WTC11 (cell line): ENCODE data around the gene CLIP2. TPM values are rescaled to one million over a fixed set of nuclear protein-coding genes. Genes with fewer than 3 reads are reported as not detected.

Experiments
- ATAC-seq: fragments of 200-7000 bp; cut with Tn5 transposase; 2 replicates; pipeline ENCODE4 v1.10.0; 2021; ENCODE audit warnings: mild to moderate bottlenecking, moderate library complexity
- CTCF ChIA-PET: fragments of 300-600 bp; sonication (Branson Sonifier 250); formaldehyde crosslinking; loops from one replicate; lab custom pipeline; 2021; ENCODE audit warnings: antibody characterized with exemption; lab: Charles Lee
- POLR2A ChIA-PET: fragments of 350-600 bp; sonication (Branson Sonifier 250); formaldehyde crosslinking; loops from one replicate; lab custom pipeline; 2021; ENCODE audit warnings: antibody characterized with exemption; lab: Charles Lee
- DNase-seq: peaks from one replicate; pipeline ENCODE4 v3.0.0; 2021; ENCODE audit warnings: low spot score
- H3K27ac Mint-ChIP-seq: 2 replicates; pipeline ENCODE4 v1.8.0; 2021; ENCODE audit warnings: mixed read lengths
- H3K27me3 Mint-ChIP-seq: 2 replicates; pipeline ENCODE4 v1.8.0; 2021; ENCODE audit warnings: low read depth, mild to moderate bottlenecking, moderate library complexity, mixed read lengths
- H3K36me3 Mint-ChIP-seq: 2 replicates; pipeline ENCODE4 v1.8.0; 2021; ENCODE audit warnings: mixed read lengths
- H3K4me1 Mint-ChIP-seq: 2 replicates; pipeline ENCODE4 v1.8.0; 2022; ENCODE audit warnings: mixed read lengths
- H3K4me3 Mint-ChIP-seq: 2 replicates; pipeline ENCODE4 v1.8.0; 2021; ENCODE audit warnings: mild to moderate bottlenecking, moderate library complexity, mixed read lengths
- H3K9me3 Mint-ChIP-seq: 2 replicates; pipeline ENCODE4 v1.8.0; 2021; ENCODE audit warnings: mixed read lengths
- AR ChIP-seq: fragments of 250-450 bp; sonication (Bioruptor Pico); IDR thresholded peaks from 2 replicates; pipeline ENCODE4 v1.9.0; 2021; ENCODE audit warnings: mild to moderate bottlenecking
- ARID4B ChIP-seq: sonication (generic); formaldehyde crosslinking; IDR thresholded peaks from 2 replicates; pipeline ENCODE4 v1.8.0; 2023; ENCODE audit warnings: missing genetic modification reagents, mild to moderate bottlenecking, borderline replicate concordance
- ATF2 ChIP-seq: sonication (generic); formaldehyde crosslinking; IDR thresholded peaks from 2 replicates; pipeline ENCODE4 v1.8.1; 2022; ENCODE audit warnings: low read depth, missing genetic modification reagents, borderline replicate concordance
- ATF6 ChIP-seq: sonication (generic); formaldehyde crosslinking; IDR thresholded peaks from 2 replicates; pipeline ENCODE4 v1.8.1; 2023; ENCODE audit warnings: mild to moderate bottlenecking, missing genetic modification reagents
- CBFB ChIP-seq: sonication (generic); formaldehyde crosslinking; IDR thresholded peaks from 2 replicates; pipeline ENCODE4 v1.8.1; 2022; ENCODE audit warnings: mild to moderate bottlenecking, low read depth, missing genetic modification reagents
- ELF4 ChIP-seq: sonication (generic); formaldehyde crosslinking; IDR thresholded peaks from 2 replicates; pipeline ENCODE4 v1.8.1; 2022; ENCODE audit warnings: low read depth, mild to moderate bottlenecking, moderate library complexity, missing genetic modification reagents
- ESRRA ChIP-seq: sonication (generic); formaldehyde crosslinking; IDR thresholded peaks from 2 replicates; pipeline ENCODE4 v1.8.1; 2022; ENCODE audit warnings: mild to moderate bottlenecking, missing genetic modification reagents, borderline replicate concordance
- FOXP1 ChIP-seq: sonication (generic); formaldehyde crosslinking; IDR thresholded peaks from 2 replicates; pipeline ENCODE4 v1.8.0; 2022; ENCODE audit warnings: missing genetic modification reagents, mild to moderate bottlenecking, moderate library complexity, borderline replicate concordance
- GTF2I ChIP-seq: fragments of 250-450 bp; sonication (Bioruptor Pico); conservative IDR thresholded peaks from 2 replicates; pipeline ENCODE4 v1.4.0; 2021; ENCODE audit warnings: mild to moderate bottlenecking
- IRF2 ChIP-seq: sonication (generic); formaldehyde crosslinking; IDR thresholded peaks from 2 replicates; pipeline ENCODE4 v1.8.0; 2022; ENCODE audit warnings: low read depth, missing genetic modification reagents, borderline replicate concordance
- JUN ChIP-seq: sonication (generic); formaldehyde crosslinking; IDR thresholded peaks from 2 replicates; pipeline ENCODE4 v1.8.0; 2023; ENCODE audit warnings: mild to moderate bottlenecking, missing genetic modification reagents
- NR1H2 ChIP-seq: sonication (generic); formaldehyde crosslinking; IDR thresholded peaks from 2 replicates; pipeline ENCODE4 v1.9.0; 2021; ENCODE audit warnings: mild to moderate bottlenecking, moderate library complexity, missing genetic modification reagents
- PREB ChIP-seq: sonication (generic); formaldehyde crosslinking; IDR thresholded peaks from 2 replicates; pipeline ENCODE4 v1.8.1; 2022; ENCODE audit warnings: mild to moderate bottlenecking, missing genetic modification reagents, moderate library complexity, borderline replicate concordance
- RORB ChIP-seq: fragments of 250-450 bp; sonication (Bioruptor Pico); IDR thresholded peaks from 2 replicates; pipeline ENCODE4 v1.9.0; 2021; ENCODE audit warnings: mild to moderate bottlenecking
- SOX15 ChIP-seq: fragments of 250-450 bp; sonication (Bioruptor Pico); IDR thresholded peaks from 2 replicates; pipeline ENCODE4 v1.9.0; 2021; ENCODE audit warnings: mild to moderate bottlenecking
- TP53 ChIP-seq: sonication (generic); formaldehyde crosslinking; IDR thresholded peaks from 2 replicates; pipeline ENCODE4 v1.8.1; 2023; ENCODE audit warnings: mild to moderate bottlenecking, missing genetic modification reagents
- USF1 ChIP-seq: sonication (generic); formaldehyde crosslinking; IDR thresholded peaks from 2 replicates; pipeline ENCODE4 v1.8.0; 2022; ENCODE audit warnings: mild to moderate bottlenecking, missing genetic modification reagents
- ZNF317 ChIP-seq: sonication (generic); formaldehyde crosslinking; IDR thresholded peaks from 2 replicates; pipeline ENCODE4 v1.8.1; 2023; ENCODE audit warnings: low read depth, mild to moderate bottlenecking, moderate library complexity, missing genetic modification reagents, borderline replicate concordance
- ZNF423 ChIP-seq: fragments of 250-450 bp; sonication (Bioruptor Pico); IDR thresholded peaks from 2 replicates; pipeline ENCODE4 v2.1.2; 2022; ENCODE audit warnings: mild to moderate bottlenecking, moderate library complexity
- total RNA-seq: library from RNA; stranded (reverse); gene quantifications from 3 replicates; pipeline ENCODE4 v1.2.3, GENCODE V29; 2021

Gene CLIP2
- total RNA-seq, 1 experiment from 2014 or later = 48.1 TPM

- H3K27ac Mint-ChIP-seq = no peak overlapping the region
- CTCF ChIA-PET = interaction anchor here (4.9 kb wide), 1 partner anchor 189 kb away, joined by 31 read pairs; no protein-coding TSS in a partner anchor
- no peak overlapping the region for H3K4me3 Mint-ChIP-seq
- TF ChIP-seq ESRRA (CRISPR knock-in tag) (no peak), GTF2I (0 out of 2 replicates have a peak, but pooled peaks have one; percentile 46)
- TF ChIP-seq, all 79 proteins: peak for 1
- Mint-ChIP-seq H3K27me3 (no peaks in the 10 kb centered on the region), H3K36me3 (peaks cover 17% of the 10 kb centered on the region), H3K9me3 (peaks cover 4% of the 10 kb centered on the region; the same call in 1 of the 2 replicates), H3K4me1 (peaks cover 11% of the 10 kb centered on the region)
- ATAC-seq (no peak), DNase-seq (no peak)
- POLR2A ChIA-PET = no interaction called here
Measured at GRCh38 chr7:74395745-74396311, 106.6 kb downstream of the CLIP2 start.

GRCh38 chr7:74396993-74397392 is 107.8 kb downstream of the CLIP2 start:
- ATAC-seq (no peak), DNase-seq (no peak)
- ChIA-PET POLR2A (no interaction called here), CTCF (interaction anchor here (0.9 kb wide), 1 partner anchor 190 kb away, joined by 5 read pairs; no protein-coding TSS in a partner anchor)
- peaks cover 11% of the 10 kb centered on the region for H3K4me1 Mint-ChIP-seq
- H3K9me3 Mint-ChIP-seq = peaks cover 4% of the 10 kb centered on the region; the same call in 1 of the 2 replicates
- peaks cover 15% of the 10 kb centered on the region for H3K36me3 Mint-ChIP-seq
- no peaks in the 10 kb centered on the region for H3K27me3 Mint-ChIP-seq
- TF ChIP-seq ARID4B (CRISPR knock-in tag) (no peak), ELF4 (CRISPR knock-in tag) (no peak), FOXP1 (CRISPR knock-in tag) (no peak), IRF2 (CRISPR knock-in tag) (no peak), JUN (CRISPR knock-in tag) (no peak), ZNF423 (CRISPR knock-in tag) (no peak), CBFB (no peak), RORB (CRISPR knock-in tag) (no peak), TP53 (CRISPR knock-in tag) (no peak), SOX15 (CRISPR knock-in tag) (no peak), ZNF317 (CRISPR knock-in tag) (no peak), USF1 (no peak), PREB (no peak), NR1H2 (CRISPR knock-in tag) (no peak)
- no peak overlapping the region for H3K4me3 Mint-ChIP-seq
- no peak overlapping the region for H3K27ac Mint-ChIP-seq

- peaks cover 16% of the 10 kb centered on the region for H3K36me3 Mint-ChIP-seq
- ChIA-PET POLR2A (no interaction called here), CTCF (interaction anchor here (10.3 kb wide), 1 partner anchor 195 kb away, joined by 275 read pairs; no protein-coding TSS in a partner anchor)
- no peak overlapping the region for H3K27ac Mint-ChIP-seq
- H3K27me3 Mint-ChIP-seq = no peaks in the 10 kb centered on the region
- H3K4me3 Mint-ChIP-seq = no peak overlapping the region
- DNase-seq (no peak), ATAC-seq (no peak)
- H3K4me1 Mint-ChIP-seq = peaks cover 11% of the 10 kb centered on the region
- peaks cover 4% of the 10 kb centered on the region; the same call in 1 of the 2 replicates for H3K9me3 Mint-ChIP-seq
- TF ChIP-seq ATF6 (no peak), ATF2 (CRISPR knock-in tag) (no peak), AR (CRISPR knock-in tag) (no peak)
Measured at GRCh38 chr7:74398426-74398825, 109.2 kb downstream of the CLIP2 start.
